Smooth muscle cell (in vitro differentiated cells): ENCODE data around the gene MYORG. TPM values are rescaled to one million over a fixed set of nuclear protein-coding genes. Genes with fewer than 3 reads are reported as not detected.

Source experiments
- DNase-seq: peaks from one replicate; lab custom pipeline; 2025; ENCODE audit not compliant: unreplicated experiment; lab: John Stamatoyannopoulos, UW
- H2AFZ ChIP-seq: fragments of 200-600 bp; sonication (generic); 2 replicates; pipeline ENCODE4 v1.6.0; 2016; ENCODE audit warnings: antibody characterized with exemption, low read depth, mild to moderate bottlenecking
- H3F3A ChIP-seq: fragments of 200-600 bp; sonication (generic); 2 replicates; pipeline ENCODE4 v1.6.0; 2017; ENCODE audit warnings: antibody characterized with exemption, low read depth
- H3K27ac ChIP-seq: fragments of 200-600 bp; sonication (generic); 2 replicates; pipeline ENCODE4 v1.5.1; 2016; ENCODE audit warnings: low read depth, mild to moderate bottlenecking
- H3K27me3 ChIP-seq: fragments of 200-600 bp; sonication (generic); 2 replicates; pipeline ENCODE4 v1.6.1; 2016; ENCODE audit warnings: low read depth, mild to moderate bottlenecking
- H3K36me3 ChIP-seq: fragments of 200-600 bp; sonication (generic); 2 replicates; pipeline ENCODE4 v1.5.1; 2016; ENCODE audit warnings: low read depth
- H3K4me1 ChIP-seq: fragments of 200-600 bp; sonication (generic); 2 replicates; pipeline ENCODE4 v1.5.1; 2016; ENCODE audit warnings: low read depth
- H3K4me2 ChIP-seq: fragments of 200-600 bp; sonication (generic); 2 replicates; pipeline ENCODE4 v1.6.0; 2016; ENCODE audit warnings: mild to moderate bottlenecking
- H3K4me3 ChIP-seq: fragments of 200-600 bp; sonication (generic); 2 replicates; pipeline ENCODE4 v1.5.1; 2016; ENCODE audit warnings: mild to moderate bottlenecking
- H3K79me2 ChIP-seq: fragments of 200-600 bp; sonication (generic); 2 replicates; pipeline ENCODE4 v1.6.0; 2016; ENCODE audit warnings: low read depth, mild to moderate bottlenecking
- H3K9ac ChIP-seq: fragments of 200-600 bp; sonication (generic); 2 replicates; pipeline ENCODE4 v1.6.0; 2016; ENCODE audit warnings: low read depth
- H3K9me3 ChIP-seq: fragments of 200-600 bp; sonication (generic); replicated peaks from 2 replicates; pipeline ENCODE4 v1.5.1; 2016; ENCODE audit warnings: low read depth
- H4K20me1 ChIP-seq: fragments of 200-600 bp; sonication (generic); 2 replicates; pipeline ENCODE4 v1.6.0; 2016; ENCODE audit warnings: low read depth
- CTCF ChIP-seq: fragments of 200-600 bp; sonication (generic); IDR thresholded peaks from 2 replicates; pipeline ENCODE4 v1.5.1; 2017; ENCODE audit warnings: borderline replicate concordance, mild to moderate bottlenecking, antibody characterized with exemption; ENCODE audit not compliant: insufficient read depth, poor library complexity, severe bottlenecking
- WGBS: methylation state at CpG from one replicate; pipeline ENCODE4 v1.1.7; 2016; ENCODE audit warnings: low lambda C conversion rate; 5-methylcytosine and 5-hydroxymethylcytosine counted together
- polyA plus RNA-seq: library from polyadenylated mRNA; unstranded; fragments of >200 nt; fragmentation: Nextera tagmentation; extraction: Ambion mirVana; gene quantifications from 2 replicates; pipeline ENCODE4 v1.2.1, GENCODE V29; 2016
- total RNA-seq: library from RNA; depleted of rRNA; stranded (reverse); fragments of >200 nt; gene quantifications from 2 replicates; pipeline ENCODE4 v1.2.3, GENCODE V29; 2014

Gene MYORG
- total and polyA plus RNA-seq, 2 experiments from 2014 or later = 4.2 to 5.2 TPM

- H3F3A ChIP-seq = no peaks in the 10 kb centered on the region
- H3K79me2 ChIP-seq = no peaks in the 10 kb centered on the region
- no peaks in the 10 kb centered on the region for H3K27me3 ChIP-seq
- no peaks in the 10 kb centered on the region for H3K9me3 ChIP-seq
- DNase-seq = no peak
- H3K4me3 ChIP-seq = no peak overlapping the region
- WGBS = 100% methylated on average over 1 of the region's 1 CpG
- peaks cover 57% of the 10 kb centered on the region for H4K20me1 ChIP-seq
- no peak for TF ChIP-seq CTCF
- no peaks in the 10 kb centered on the region for H3K4me1 ChIP-seq
- H3K27ac ChIP-seq = no peak overlapping the region
- no peaks in the 10 kb centered on the region for H3K36me3 ChIP-seq
- no peak overlapping the region for H3K9ac ChIP-seq
- H3K4me2 ChIP-seq = no peak overlapping the region
- H2AFZ ChIP-seq = no peak overlapping the region
Measured at GRCh38 chr9:34398875-34399274, 22.2 kb upstream of the MYORG start.

- no peak overlapping the region for H3K4me3 ChIP-seq
- 87% methylated on average over 7 of the region's 7 CpGs for WGBS
- H2AFZ ChIP-seq = no peak overlapping the region
- no peaks in the 10 kb centered on the region for H3K79me2 ChIP-seq
- peaks cover 39% of the 10 kb centered on the region for H4K20me1 ChIP-seq
- DNase-seq = no peak
- peaks cover 6% of the 10 kb centered on the region for H3K27me3 ChIP-seq
- no peak overlapping the region for H3K4me2 ChIP-seq
- no peaks in the 10 kb centered on the region for H3K4me1 ChIP-seq
- H3K36me3 ChIP-seq = no peaks in the 10 kb centered on the region
- H3K9me3 ChIP-seq = no peaks in the 10 kb centered on the region
- no peak overlapping the region for H3K27ac ChIP-seq
- no peaks in the 10 kb centered on the region for H3F3A ChIP-seq
- no peak for TF ChIP-seq CTCF
- H3K9ac ChIP-seq = no peak overlapping the region
Measured at GRCh38 chr9:34396276-34397214, 19.8 kb upstream of the MYORG start.

GRCh38 chr9:34392511-34392910 is 15.8 kb upstream of the MYORG start:
- DNase-seq = no peak
- H3K4me1 ChIP-seq = no peaks in the 10 kb centered on the region
- no peaks in the 10 kb centered on the region for H3K79me2 ChIP-seq
- WGBS = 76% methylated on average over 1 of the region's 1 CpG
- H3F3A ChIP-seq = no peaks in the 10 kb centered on the region
- H3K27ac ChIP-seq = no peak overlapping the region
- no peaks in the 10 kb centered on the region for H3K9me3 ChIP-seq
- TF ChIP-seq CTCF = no peak
- H3K36me3 ChIP-seq = no peaks in the 10 kb centered on the region
- no peak overlapping the region for H2AFZ ChIP-seq
- H3K27me3 ChIP-seq = peaks cover 10% of the 10 kb centered on the region
- H4K20me1 ChIP-seq = peaks cover 15% of the 10 kb centered on the region
- H3K9ac ChIP-seq = no peak overlapping the region
- H3K4me2 ChIP-seq = no peak overlapping the region
- no peak overlapping the region for H3K4me3 ChIP-seq
